ENCODE measurements around the gene WT1.
A peak's percentile ranks its signal among the peaks of the same experiment; 100 is the strongest.

WT1 gene

GRCh38 chr11:32430568-32431381 is 4.6 kb downstream of the WT1 start:
- no peak overlapping the region for H3K27ac ChIP-seq (ENCODE audit: low read depth, low read length, severe bottlenecking)
- WGBS, 2 experiments (ENCODE audit: insufficient coverage in 2 of 2) = 3 to 4% methylated on average over 37 to 47 of the region's 59 CpGs
- peaks cover 10% of the 10 kb centered on the region for H3K4me1 ChIP-seq (ENCODE audit: control insufficient read depth, insufficient read depth, low read length, poor library complexity, severe bottlenecking)
- H3K9me3 ChIP-seq (ENCODE audit: control insufficient read depth, low read length) = no peaks in the 10 kb centered on the region
- H3K36me3 ChIP-seq (ENCODE audit: control insufficient read depth, insufficient read depth, low read length) = no peaks in the 10 kb centered on the region
- H3K4me3 ChIP-seq (ENCODE audit: extremely low read depth, insufficient read depth, low read length, poor library complexity, severe bottlenecking) = no peak overlapping the region

GRCh38 chr11:32429477-32429876 is 5.9 kb downstream of the WT1 start:
- WGBS, 2 experiments (ENCODE audit: insufficient coverage in 2 of 2) = 26 to 53% methylated on average over 4 of the region's 5 CpGs
- no peaks in the 10 kb centered on the region for H3K9me3 ChIP-seq (ENCODE audit: control insufficient read depth, low read length)
- H3K4me3 ChIP-seq (ENCODE audit: extremely low read depth, insufficient read depth, low read length, poor library complexity, severe bottlenecking) = no peak overlapping the region
- no peaks in the 10 kb centered on the region for H3K36me3 ChIP-seq (ENCODE audit: control insufficient read depth, insufficient read depth, low read length)
- H3K27ac ChIP-seq (ENCODE audit: low read depth, low read length, severe bottlenecking) = no peak overlapping the region
- H3K4me1 ChIP-seq (ENCODE audit: control insufficient read depth, insufficient read depth, low read length, poor library complexity, severe bottlenecking) = peaks cover 8% of the 10 kb centered on the region

- Histone ChIP-seq H3K9me3 (ENCODE audit: control insufficient read depth, low read length) (no peaks in the 10 kb centered on the region), H3K4me3 (ENCODE audit: extremely low read depth, insufficient read depth, low read length, poor library complexity, severe bottlenecking) (no peak overlapping the region), H3K36me3 (ENCODE audit: control insufficient read depth, insufficient read depth, low read length) (no peaks in the 10 kb centered on the region), H3K4me1 (ENCODE audit: control insufficient read depth, insufficient read depth, low read length, poor library complexity, severe bottlenecking) (peaks cover 6% of the 10 kb centered on the region), H3K27ac (ENCODE audit: low read depth, low read length, severe bottlenecking) (no peak overlapping the region)
- 9% methylated on average over 18 to 19 of the region's 31 CpGs for WGBS, 2 experiments (ENCODE audit: insufficient coverage in 2 of 2)
These were observed 6.6 kb downstream of the WT1 start for GRCh38 chr11:32428665-32429303.

- Histone ChIP-seq H3K4me3 (ENCODE audit: extremely low read depth, insufficient read depth, low read length, poor library complexity, severe bottlenecking) (no peak overlapping the region), H3K9me3 (ENCODE audit: control insufficient read depth, low read length) (no peaks in the 10 kb centered on the region), H3K4me1 (ENCODE audit: control insufficient read depth, insufficient read depth, low read length, poor library complexity, severe bottlenecking) (peaks cover 4% of the 10 kb centered on the region), H3K36me3 (ENCODE audit: control insufficient read depth, insufficient read depth, low read length) (no peaks in the 10 kb centered on the region), H3K27ac (ENCODE audit: low read depth, low read length, severe bottlenecking) (no peak overlapping the region)
- 5 to 6% methylated on average over 33 to 37 of the region's 41 CpGs for WGBS, 2 experiments (ENCODE audit: insufficient coverage in 2 of 2)
These were observed 7.2 kb downstream of the WT1 start for GRCh38 chr11:32427935-32428664.

- WGBS, 2 experiments (ENCODE audit: insufficient coverage in 2 of 2) = 6 to 7% methylated on average over 8 to 12 of the region's 18 CpGs
- peaks cover 3% of the 10 kb centered on the region for H3K4me1 ChIP-seq (ENCODE audit: control insufficient read depth, insufficient read depth, low read length, poor library complexity, severe bottlenecking)
- H3K9me3 ChIP-seq (ENCODE audit: control insufficient read depth, low read length) = no peaks in the 10 kb centered on the region
- H3K36me3 ChIP-seq (ENCODE audit: control insufficient read depth, insufficient read depth, low read length) = no peaks in the 10 kb centered on the region
- H3K4me3 ChIP-seq (ENCODE audit: extremely low read depth, insufficient read depth, low read length, poor library complexity, severe bottlenecking) = no peak overlapping the region
- no peak overlapping the region for H3K27ac ChIP-seq (ENCODE audit: low read depth, low read length, severe bottlenecking)
These were observed 7.8 kb downstream of the WT1 start for GRCh38 chr11:32427616-32427934.

- 3 to 4% methylated on average over 23 to 42 of the region's 59 CpGs for WGBS, 2 experiments (ENCODE audit: insufficient coverage in 2 of 2)
- Histone ChIP-seq H3K4me1 (ENCODE audit: control insufficient read depth, insufficient read depth, low read length, poor library complexity, severe bottlenecking) (peaks cover 5% of the 10 kb centered on the region), H3K27ac (ENCODE audit: low read depth, low read length, severe bottlenecking) (no peak overlapping the region), H3K4me3 (ENCODE audit: extremely low read depth, insufficient read depth, low read length, poor library complexity, severe bottlenecking) (peak overlapping the region; percentile 30), H3K9me3 (ENCODE audit: control insufficient read depth, low read length) (no peaks in the 10 kb centered on the region), H3K36me3 (ENCODE audit: control insufficient read depth, insufficient read depth, low read length) (no peaks in the 10 kb centered on the region)
These were observed 8.3 kb downstream of the WT1 start for GRCh38 chr11:32426819-32427615.

GRCh38 chr11:32426192-32426591 is 9.1 kb downstream of the WT1 start:
- Histone ChIP-seq H3K36me3 (ENCODE audit: control insufficient read depth, insufficient read depth, low read length) (no peaks in the 10 kb centered on the region), H3K27ac (ENCODE audit: low read depth, low read length, severe bottlenecking) (no peak overlapping the region), H3K4me3 (ENCODE audit: extremely low read depth, insufficient read depth, low read length, poor library complexity, severe bottlenecking) (peak overlapping the region; percentile 30), H3K4me1 (ENCODE audit: control insufficient read depth, insufficient read depth, low read length, poor library complexity, severe bottlenecking) (peaks cover 11% of the 10 kb centered on the region), H3K9me3 (ENCODE audit: control insufficient read depth, low read length) (no peaks in the 10 kb centered on the region)
- WGBS, 2 experiments (ENCODE audit: insufficient coverage in 2 of 2) = 2 to 7% methylated on average over 8 to 10 of the region's 12 CpGs

GRCh38 chr11:32425761-32426160 is 9.6 kb downstream of the WT1 start:
- 63% methylated on average over 2 of the region's 5 CpGs; no CpG with 5 or more reads in 1 of the 2 experiments for WGBS, 2 experiments (ENCODE audit: insufficient coverage in 2 of 2)
- Histone ChIP-seq H3K36me3 (ENCODE audit: control insufficient read depth, insufficient read depth, low read length) (no peaks in the 10 kb centered on the region), H3K9me3 (ENCODE audit: control insufficient read depth, low read length) (no peaks in the 10 kb centered on the region), H3K27ac (ENCODE audit: low read depth, low read length, severe bottlenecking) (no peak overlapping the region), H3K4me3 (ENCODE audit: extremely low read depth, insufficient read depth, low read length, poor library complexity, severe bottlenecking) (no peak overlapping the region), H3K4me1 (ENCODE audit: control insufficient read depth, insufficient read depth, low read length, poor library complexity, severe bottlenecking) (peaks cover 16% of the 10 kb centered on the region)

- WGBS, 2 experiments (ENCODE audit: insufficient coverage in 2 of 2) = 93 to 100% methylated on average over 2 to 3 of the region's 3 CpGs
- peaks cover 32% of the 10 kb centered on the region for H3K4me1 ChIP-seq (ENCODE audit: control insufficient read depth, insufficient read depth, low read length, poor library complexity, severe bottlenecking)
- H3K27ac ChIP-seq (ENCODE audit: low read depth, low read length, severe bottlenecking) = no peak overlapping the region
- no peak overlapping the region for H3K4me3 ChIP-seq (ENCODE audit: extremely low read depth, insufficient read depth, low read length, poor library complexity, severe bottlenecking)
- no peaks in the 10 kb centered on the region for H3K36me3 ChIP-seq (ENCODE audit: control insufficient read depth, insufficient read depth, low read length)
- H3K9me3 ChIP-seq (ENCODE audit: control insufficient read depth, low read length) = no peaks in the 10 kb centered on the region
These were observed 12.8 kb downstream of the WT1 start for GRCh38 chr11:32422545-32422944.

GRCh38 chr11:32421992-32422391 is 13.3 kb downstream of the WT1 start:
- WGBS, 2 experiments (ENCODE audit: insufficient coverage in 2 of 2) = 78% methylated on average over 1 of the region's 2 CpGs; no CpG with 5 or more reads in 1 of the 2 experiments
- Histone ChIP-seq H3K9me3 (ENCODE audit: control insufficient read depth, low read length) (no peaks in the 10 kb centered on the region), H3K4me1 (ENCODE audit: control insufficient read depth, insufficient read depth, low read length, poor library complexity, severe bottlenecking) (peaks cover 32% of the 10 kb centered on the region), H3K27ac (ENCODE audit: low read depth, low read length, severe bottlenecking) (no peak overlapping the region), H3K4me3 (ENCODE audit: extremely low read depth, insufficient read depth, low read length, poor library complexity, severe bottlenecking) (no peak overlapping the region), H3K36me3 (ENCODE audit: control insufficient read depth, insufficient read depth, low read length) (no peaks in the 10 kb centered on the region)

Measured in mesodermal cell (in vitro differentiated cells).